ENCODE data around the gene DAO. TPM values are rescaled to one million over a fixed set of nuclear protein-coding genes. Genes with fewer than 3 reads are reported as not detected.

The DAO gene
- total RNA-seq, 2 donors from 2014 or later, result not detected

GRCh38 chr12:108922918-108923317 is 43.0 kb downstream of the DAO start:
- Mint-ChIP-seq H3K9me3 (peaks cover 13 to 17% of the 10 kb centered on the region in 2 donors), H3K36me3 (no peaks in the 10 kb centered on the region), H3K27ac (no peak overlapping the region)
- DNase-seq (ENCODE audit: low spot score in 2 of 2) (no peak), ATAC-seq (no peak)

DNA sequence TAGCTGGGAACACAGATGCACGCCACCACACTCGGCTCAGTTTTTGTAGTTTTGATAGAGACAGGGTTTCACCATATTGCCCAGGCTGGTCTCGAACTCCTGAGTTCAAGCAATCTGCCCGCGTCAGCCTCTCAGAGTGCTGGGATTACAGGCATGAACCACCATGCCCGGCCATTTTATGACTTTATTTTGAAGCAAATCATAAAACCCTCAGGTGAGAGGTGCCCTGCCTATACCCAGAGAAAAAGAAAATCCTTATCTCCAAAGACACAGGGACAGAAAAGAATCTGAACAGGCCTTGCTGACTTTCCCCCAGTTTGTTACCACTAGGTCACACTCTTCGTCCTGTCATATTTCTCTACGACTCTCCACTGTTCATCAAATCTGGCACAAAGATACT is 48.8 kb downstream of the DAO start:
- Mint-ChIP-seq H3K27ac (no peak overlapping the region), H3K36me3 (no peaks in the 10 kb centered on the region), H3K9me3 (peaks cover 6 to 9% of the 10 kb centered on the region in 2 donors)
- ATAC-seq (no peak), DNase-seq (ENCODE audit: low spot score in 2 of 2) (no peak)

DNA sequence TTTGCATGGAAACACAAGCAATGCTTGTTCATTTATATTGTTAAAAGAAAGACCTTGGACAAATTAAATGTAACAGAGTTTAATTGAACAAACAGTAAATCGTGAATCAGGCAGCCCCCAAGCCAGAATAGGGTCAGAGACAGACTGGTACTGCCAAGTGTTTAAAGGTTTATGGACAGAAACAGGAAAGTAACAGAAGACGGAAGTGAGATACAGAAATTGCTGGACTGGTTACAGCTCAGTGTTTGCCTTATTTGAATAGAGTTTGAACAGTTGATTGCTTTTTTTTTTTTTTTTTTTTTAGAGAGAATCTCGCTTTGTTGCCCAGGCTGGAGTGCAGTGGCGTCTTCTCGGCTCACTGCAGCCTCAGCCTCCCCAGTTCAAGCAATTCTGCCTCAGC is 50.3 kb downstream of the DAO start:
- H3K36me3 Mint-ChIP-seq, result no peaks in the 10 kb centered on the region
- ATAC-seq (no peak), DNase-seq (ENCODE audit: low spot score in 2 of 2) (no peak)
- H3K27ac Mint-ChIP-seq, result no peak overlapping the region
- H3K9me3 Mint-ChIP-seq, result peaks cover 6 to 7% of the 10 kb centered on the region in 2 donors

DNA sequence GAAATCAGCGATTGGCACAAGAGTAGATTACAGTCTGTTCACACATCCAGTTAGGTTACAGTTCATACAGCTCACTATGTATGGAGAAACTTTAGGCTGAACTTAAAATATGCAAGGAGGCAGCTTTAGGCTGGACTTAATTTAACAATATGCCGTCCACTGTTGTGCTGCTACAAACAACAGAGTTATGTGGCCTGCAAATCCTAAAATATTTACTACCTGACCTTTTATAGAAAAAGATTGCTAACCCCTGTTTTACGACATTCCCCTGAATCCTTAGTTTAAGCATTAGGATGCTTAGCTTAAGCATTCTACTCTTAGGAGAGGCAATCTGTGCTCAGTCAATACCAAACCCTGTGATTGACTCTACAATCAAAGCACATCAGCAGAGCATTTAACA is 50.9 kb downstream of the DAO start:
- H3K27ac Mint-ChIP-seq, result no peak overlapping the region

GRCh38 chr12:108933949-108934348 is 54.1 kb downstream of the DAO start:
- H3K9me3 Mint-ChIP-seq, result no peaks in the 10 kb centered on the region
- no peak for ATAC-seq
- H3K27ac Mint-ChIP-seq, result no peak overlapping the region
- DNase-seq (ENCODE audit: low spot score in 2 of 2), result no peak
- no peaks in the 10 kb centered on the region for H3K36me3 Mint-ChIP-seq

More for the DNA sequence above, 50.9 kb downstream of the DAO start:
- H3K36me3 Mint-ChIP-seq, result no peaks in the 10 kb centered on the region
- ATAC-seq, result no peak
- peaks cover 0 to 1% of the 10 kb centered on the region in 2 donors for H3K9me3 Mint-ChIP-seq
- no peak for DNase-seq (ENCODE audit: low spot score in 2 of 2)

GRCh38 chr12:108935159-108935763 is 55.4 kb downstream of the DAO start:
- DNase-seq (ENCODE audit: low spot score in 2 of 2) (no peak), ATAC-seq (peak in 1 of 2 donors; percentile 43)
- Mint-ChIP-seq H3K27ac (no peak overlapping the region), H3K36me3 (no peaks in the 10 kb centered on the region), H3K9me3 (no peaks in the 10 kb centered on the region)

GRCh38 chr12:108938247-108938924 is 58.5 kb downstream of the DAO start:
- no peaks in the 10 kb centered on the region for H3K9me3 Mint-ChIP-seq

DNA sequence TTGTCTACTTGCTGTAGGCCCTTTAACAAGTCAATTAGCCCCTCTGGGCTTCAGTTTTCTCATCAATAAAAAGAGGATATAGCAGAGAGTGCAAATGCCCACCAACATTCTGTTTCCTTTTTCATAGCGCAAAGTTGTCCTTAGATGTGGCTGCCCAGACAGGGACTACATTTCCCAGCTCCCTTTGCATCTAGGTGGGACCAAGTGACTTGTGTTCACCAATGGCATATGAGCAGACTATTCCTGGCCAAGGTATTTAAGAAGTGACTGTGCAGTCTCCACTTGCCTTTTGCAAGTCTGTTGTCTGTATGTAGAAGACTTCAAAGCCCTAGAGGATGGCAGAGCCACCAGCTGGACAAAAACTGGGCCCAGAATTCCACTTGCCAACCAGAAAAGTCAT is 59.7 kb downstream of the DAO start:
- Mint-ChIP-seq H3K36me3 (no peaks in the 10 kb centered on the region), H3K27ac (no peak overlapping the region), H3K9me3 (no peaks in the 10 kb centered on the region)
- peak; percentile 50 to 95 for ATAC-seq
- DNase-seq (ENCODE audit: low spot score in 2 of 2), result peak in 1 of 2 donors; percentile 4

More at GRCh38 chr12:108938247-108938924, 58.5 kb downstream of the DAO start:
- H3K36me3 Mint-ChIP-seq, result no peaks in the 10 kb centered on the region
- no peak for ATAC-seq
- no peak for DNase-seq (ENCODE audit: low spot score in 2 of 2)
- no peak overlapping the region for H3K27ac Mint-ChIP-seq

DNA sequence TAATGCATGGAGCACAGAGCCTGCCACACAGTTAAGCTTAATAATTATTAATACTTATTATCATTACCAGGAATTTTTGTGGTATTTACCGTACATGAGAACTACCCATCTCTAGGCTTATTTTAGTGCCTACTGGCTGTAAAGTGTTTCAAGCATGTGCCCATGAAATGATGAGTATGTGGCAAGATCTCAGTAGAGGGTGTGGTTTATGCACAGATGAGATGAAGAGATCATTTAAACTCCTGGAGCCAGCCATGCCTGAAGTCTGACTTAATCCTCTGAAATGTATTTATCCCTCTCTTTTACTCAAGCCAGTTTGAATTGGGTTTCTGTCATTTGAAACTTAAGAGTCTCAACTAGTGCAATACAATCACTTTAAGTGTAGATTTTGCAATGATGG is 60.2 kb downstream of the DAO start:
- no peaks in the 10 kb centered on the region for H3K36me3 Mint-ChIP-seq
- H3K27ac Mint-ChIP-seq, result no peak overlapping the region
- H3K9me3 Mint-ChIP-seq, result no peaks in the 10 kb centered on the region
- ATAC-seq (no peak), DNase-seq (ENCODE audit: low spot score in 2 of 2) (no peak)

DNA sequence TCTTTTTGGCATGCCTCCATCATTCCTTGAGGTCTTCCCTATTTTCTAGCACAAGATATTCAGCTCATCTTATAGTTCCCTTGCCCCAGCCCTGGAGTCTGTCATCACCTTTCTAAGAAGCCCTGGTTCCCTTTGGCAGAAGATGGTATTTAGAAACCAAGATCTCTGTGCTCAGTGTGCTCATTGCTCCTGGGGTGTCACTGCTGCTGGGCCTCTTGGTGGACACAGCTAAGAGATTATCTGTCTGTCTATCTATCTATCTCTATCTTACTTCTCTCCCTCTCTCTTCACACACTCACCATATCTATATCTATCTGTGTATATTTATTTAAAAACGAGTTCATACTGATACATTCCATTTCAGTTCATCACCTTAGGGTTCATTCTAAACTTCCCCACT is 67.2 kb downstream of the DAO start:
- no peak overlapping the region for H3K27ac Mint-ChIP-seq
- H3K36me3 Mint-ChIP-seq, result peaks cover 0 to 7% of the 10 kb centered on the region in 2 donors

GRCh38 chr12:108948367-108948766 is 68.5 kb downstream of the DAO start:
- Mint-ChIP-seq H3K27ac (no peak overlapping the region), H3K9me3 (peaks cover 7% of the 10 kb centered on the region in 2 donors), H3K36me3 (peaks cover 0 to 7% of the 10 kb centered on the region in 2 donors)
- ATAC-seq (no peak), DNase-seq (ENCODE audit: low spot score in 2 of 2) (no peak)

More for the DNA sequence above, 67.2 kb downstream of the DAO start:
- no peak for DNase-seq (ENCODE audit: low spot score in 2 of 2)
- H3K9me3 Mint-ChIP-seq, result peaks cover 7% of the 10 kb centered on the region in 2 donors
- no peak for ATAC-seq

- H3K27ac Mint-ChIP-seq, result no peak overlapping the region
- ATAC-seq (no peak), DNase-seq (ENCODE audit: low spot score in 2 of 2) (no peak)
- H3K9me3 Mint-ChIP-seq, result peaks cover 7% of the 10 kb centered on the region in 2 donors
- H3K36me3 Mint-ChIP-seq, result peaks cover 0 to 7% of the 10 kb centered on the region in 2 donors
These were observed 70.1 kb downstream of the DAO start for GRCh38 chr12:108949976-108950375.

Other genes starting within 250 kb of the DAO start
- gene SELPLG, start 246.2 kb upstream of the DAO start, total RNA-seq, result 10 to 100 TPM; 30.0 to 35.9 TPM
- 10 to 100 TPM; 61.5 to 87.5 TPM for gene CORO1C, start 148.6 kb upstream of the DAO start, total RNA-seq
- 10 to 100 TPM; 25.3 to 36.0 TPM for gene SSH1, start 22.5 kb upstream of the DAO start, total RNA-seq
- not detected for gene SVOP, start 141.0 kb downstream of the DAO start, total RNA-seq
- gene USP30, start 172.5 kb downstream of the DAO start, total RNA-seq, result 10 to 100 TPM; 10.4 to 21.0 TPM
- 10 to 100 TPM; 32.7 to 33.9 TPM for gene ALKBH2, start 213.4 kb downstream of the DAO start, total RNA-seq
- 10 to 100 TPM; 49.3 to 74.9 TPM for gene UNG, start 217.5 kb downstream of the DAO start, total RNA-seq
- 10 to 100 TPM; 13.4 to 23.7 TPM for gene ACACB, start 236.5 kb downstream of the DAO start, total RNA-seq

Data from activated naive CD4-positive, alpha-beta T cell treated with anti-CD3 and anti-CD28 coated beads, Interleukin-2, amount 50 U/mL, for 72 hours (primary cell).